ENCODE results near the gene MAB21L3. TPM values are rescaled to one million over a fixed set of nuclear protein-coding genes. Genes with fewer than 3 reads are reported as not detected.
"Not testable (repeated sequence)": the region's sequence is repeated elsewhere in the genome, so short reads cannot be mapped to it uniquely, and the experiment has no call there.

MAB21L3 gene
- total RNA-seq, 1 donor from 2014 or later = 2.2 TPM

DNA sequence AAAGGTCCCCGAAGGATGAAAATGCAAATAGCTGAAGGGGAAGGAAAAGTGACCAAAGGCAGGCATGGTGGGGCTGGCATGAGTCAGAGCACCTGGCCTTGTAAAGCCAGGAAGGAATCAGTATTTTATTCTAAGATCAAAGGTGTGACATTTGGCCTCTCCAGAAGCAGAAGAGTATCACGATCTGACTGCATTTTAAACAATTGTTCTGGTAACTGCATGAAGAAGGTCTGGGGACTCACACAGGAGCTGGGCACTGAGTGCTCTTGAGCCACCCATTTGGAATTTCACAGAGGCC, 23.2 kb downstream of the MAB21L3 start:
- no peak for DNase-seq (ENCODE audit: low spot score)

GRCh38 chr1:116138277-116138792, 27.1 kb downstream of the MAB21L3 start:
- no peak for DNase-seq (ENCODE audit: low spot score)

DNA sequence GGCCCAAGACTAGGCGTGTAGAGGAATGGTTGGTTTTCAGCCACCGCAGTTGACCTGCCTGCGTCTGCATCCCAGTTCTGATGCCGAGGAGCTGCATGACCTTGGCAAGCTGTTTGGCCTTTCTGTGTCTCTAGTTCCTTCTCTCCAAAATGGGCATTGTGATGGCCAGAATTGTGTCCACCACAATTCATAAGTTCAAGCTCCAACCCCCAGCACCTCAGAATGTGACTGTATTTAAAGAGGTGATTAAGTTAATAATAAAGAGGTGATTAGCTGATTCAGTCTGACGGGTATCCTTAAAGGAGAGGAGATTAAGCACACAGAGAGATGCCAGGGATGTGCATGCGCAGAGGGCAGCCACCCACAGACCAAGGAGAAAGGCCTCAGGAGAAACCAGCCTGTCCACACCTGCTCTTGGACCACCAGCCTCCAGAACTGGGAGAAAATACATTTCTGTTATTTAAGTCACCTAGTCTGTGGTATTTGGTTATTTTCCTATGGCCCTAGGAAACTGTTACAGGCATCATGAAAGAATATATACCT, 28.5 kb downstream of the MAB21L3 start:
- no peak for DNase-seq (ENCODE audit: low spot score)

GRCh38 chr1:116144151-116144550, 33.0 kb downstream of the MAB21L3 start:
- DNase-seq (ENCODE audit: low spot score) = no peak

DNA sequence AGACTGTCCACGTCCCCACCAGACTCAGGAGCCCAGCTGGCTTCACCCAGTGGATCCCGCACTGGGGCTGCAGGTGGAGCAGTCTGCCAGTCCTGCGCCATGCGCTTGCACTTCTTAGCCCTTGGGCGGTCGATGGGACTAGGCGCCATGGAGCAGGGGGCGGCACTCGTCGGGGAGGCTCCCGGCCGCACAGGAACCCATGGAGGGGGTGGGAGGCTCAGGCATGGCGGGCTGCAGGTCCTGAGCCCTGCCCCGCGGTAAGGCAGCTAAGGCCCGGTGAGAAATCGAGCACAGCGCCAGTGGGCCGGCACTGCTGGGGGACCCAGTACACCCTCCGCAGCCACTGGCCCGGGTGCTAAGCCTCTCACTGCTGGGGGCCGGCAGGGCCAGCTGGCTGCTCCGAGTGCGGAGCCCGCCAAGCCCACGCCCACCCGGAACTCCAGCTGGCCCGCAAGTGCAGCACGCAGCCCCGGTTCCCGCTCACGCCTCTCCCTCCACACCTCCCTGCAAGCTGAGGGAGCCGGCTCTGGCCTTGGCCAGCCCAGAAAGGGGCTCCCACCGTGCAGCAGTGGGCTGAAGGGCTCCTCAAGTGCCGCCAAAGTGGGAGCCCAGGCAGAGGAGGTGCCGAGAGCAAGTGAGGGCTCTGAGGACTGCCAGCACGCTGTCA, 35.4 kb downstream of the MAB21L3 start:
- DNase-seq (ENCODE audit: low spot score) = not testable (repeated sequence)

GRCh38 chr1:116147114-116147510, 35.9 kb downstream of the MAB21L3 start:
- no peak for DNase-seq (ENCODE audit: low spot score)

DNA sequence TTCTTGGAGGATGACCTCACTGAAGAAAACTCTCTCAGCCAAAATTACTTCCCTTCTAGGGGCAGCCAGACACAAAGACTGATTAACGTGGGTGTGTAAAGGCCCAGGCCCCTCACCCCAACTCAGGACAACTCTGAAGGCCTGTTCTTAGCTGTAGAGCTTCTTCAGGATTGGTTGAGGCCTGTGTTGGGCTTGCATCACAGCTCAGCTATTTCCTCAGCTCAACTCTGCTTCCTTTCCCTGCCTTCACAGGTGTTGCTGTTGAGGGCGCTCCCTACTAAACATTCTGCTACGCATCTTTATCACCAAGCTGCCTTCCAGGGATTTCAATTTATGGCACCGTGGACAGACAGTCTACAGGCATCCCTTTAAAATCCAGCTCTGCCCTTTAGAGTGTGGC, 36.8 kb downstream of the MAB21L3 start:
- no peak for DNase-seq (ENCODE audit: low spot score)

GRCh38 chr1:116148967-116149366, 37.8 kb downstream of the MAB21L3 start:
- DNase-seq (ENCODE audit: low spot score) = no peak

DNA sequence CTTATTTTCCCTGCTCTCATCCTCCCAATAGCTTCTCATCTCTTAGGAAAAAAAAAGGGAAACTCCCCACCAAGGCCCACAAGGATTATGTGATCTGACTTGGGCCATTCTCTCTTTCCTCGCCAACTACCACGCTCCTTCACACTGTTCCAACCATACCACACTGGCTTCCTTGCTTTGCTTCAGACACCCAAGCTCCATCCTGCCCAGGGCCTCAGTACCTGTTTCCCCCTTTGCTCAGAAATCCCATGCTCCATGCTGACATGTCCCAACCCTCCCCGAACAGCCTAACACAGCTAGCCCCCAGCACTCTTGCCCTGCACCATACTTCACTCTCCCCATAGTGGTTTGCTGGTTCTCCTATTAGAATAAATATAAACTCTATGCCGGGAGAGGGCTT, 39.2 kb downstream of the MAB21L3 start:
- no peak for DNase-seq (ENCODE audit: low spot score)

- DNase-seq (ENCODE audit: low spot score) = peak; percentile 80
Measured at GRCh38 chr1:116151739-116152576, 40.8 kb downstream of the MAB21L3 start.

DNA sequence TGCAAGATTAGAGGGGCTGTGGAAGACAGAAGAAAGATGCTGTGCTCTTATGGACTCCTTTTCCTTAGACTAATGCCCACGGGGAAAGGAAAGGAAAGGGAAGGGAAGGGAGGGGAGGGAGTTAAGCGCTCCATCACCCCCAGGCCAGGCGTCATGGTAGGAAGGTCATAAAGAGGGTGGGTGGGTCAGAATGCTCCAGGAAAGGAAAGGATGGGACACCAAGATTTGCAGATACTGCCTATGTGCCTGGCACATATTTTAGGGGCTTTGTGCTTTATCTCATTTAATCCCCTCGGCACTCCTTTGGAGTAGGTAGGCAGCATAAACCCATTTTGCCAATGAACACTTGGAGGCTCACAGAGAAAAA, 41.4 kb downstream of the MAB21L3 start:
- DNase-seq (ENCODE audit: low spot score) = no peak

DNA sequence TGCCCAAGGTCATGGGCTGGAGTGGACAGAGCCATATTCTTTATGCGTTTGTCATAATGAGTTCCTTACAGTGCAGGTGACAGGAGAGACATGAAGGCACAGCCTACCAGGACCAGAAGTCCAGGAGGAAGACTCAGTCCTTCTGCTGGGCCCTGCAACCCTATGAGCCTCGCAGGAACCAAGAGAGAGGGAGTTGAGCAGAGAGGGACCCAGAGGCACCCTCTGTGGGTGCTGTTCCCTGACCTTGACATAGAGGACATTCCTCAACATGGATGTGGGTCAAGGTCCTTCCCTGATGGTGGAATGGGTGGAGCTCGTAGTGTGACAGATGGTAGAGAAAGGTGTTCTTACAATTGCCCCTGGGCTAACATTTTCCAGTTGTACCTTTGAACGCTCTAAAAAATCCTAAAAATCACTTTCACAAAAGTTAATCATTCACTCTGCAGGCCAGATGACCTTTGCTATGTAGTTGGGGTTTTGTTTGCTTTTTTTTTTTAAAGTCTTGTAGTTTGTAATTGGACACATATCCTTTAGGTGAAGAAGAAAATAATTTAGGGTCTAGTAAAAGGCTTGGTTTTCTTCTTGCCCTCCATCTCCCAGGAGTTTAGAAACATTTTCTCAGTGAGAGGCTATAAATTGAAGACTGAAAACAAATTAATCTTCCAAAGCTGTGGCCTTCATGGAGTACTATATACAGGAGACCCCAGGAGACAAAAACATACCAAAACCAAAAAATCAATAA, 41.9 kb downstream of the MAB21L3 start:
- no peak for DNase-seq (ENCODE audit: low spot score)

GRCh38 chr1:116153692-116154031, 42.5 kb downstream of the MAB21L3 start:
- DNase-seq (ENCODE audit: low spot score) = no peak

- DNase-seq (ENCODE audit: low spot score) = no peak
Measured at GRCh38 chr1:116154536-116154935, 43.3 kb downstream of the MAB21L3 start.

- DNase-seq (ENCODE audit: low spot score) = no peak
Measured at GRCh38 chr1:116157096-116157495, 45.9 kb downstream of the MAB21L3 start.

GRCh38 chr1:116159177-116159576, 48.0 kb downstream of the MAB21L3 start:
- no peak for DNase-seq (ENCODE audit: low spot score)

GRCh38 chr1:116159611-116160010, 48.4 kb downstream of the MAB21L3 start:
- DNase-seq (ENCODE audit: low spot score) = no peak

- no peak for DNase-seq (ENCODE audit: low spot score)
Measured at GRCh38 chr1:116161390-116161789, 50.2 kb downstream of the MAB21L3 start.

GRCh38 chr1:116161877-116162390, 50.7 kb downstream of the MAB21L3 start:
- DNase-seq (ENCODE audit: low spot score) = no peak

- no peak for DNase-seq (ENCODE audit: low spot score)
Measured at GRCh38 chr1:116163533-116163932, 52.3 kb downstream of the MAB21L3 start.

DNA sequence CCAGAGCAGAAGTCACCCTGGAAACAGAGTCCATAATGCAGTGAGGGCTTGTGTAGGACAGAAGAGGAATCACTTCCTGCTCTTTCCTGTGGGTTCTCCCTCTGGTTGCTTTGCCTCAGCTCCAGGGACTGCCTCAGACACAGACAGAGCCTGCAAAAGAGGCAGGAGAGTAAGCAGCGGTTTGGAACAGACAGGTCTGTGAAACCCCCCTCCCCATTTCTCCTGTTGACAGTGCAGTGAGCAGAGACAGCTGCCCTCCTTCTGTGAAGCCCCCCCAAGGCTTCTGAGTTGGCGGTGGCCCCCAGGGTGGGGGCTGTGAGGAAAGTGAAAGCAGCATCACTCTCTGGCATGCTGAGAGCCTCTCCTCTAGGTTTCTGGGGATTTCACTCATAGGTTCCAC, 53.0 kb downstream of the MAB21L3 start:
- peak; percentile 50 for DNase-seq (ENCODE audit: low spot score)

All from umbilical cord (tissue), 2 donors.